Bronchial epithelial cell (primary cell): Measurements from ENCODE around the gene SLAMF8. TPM values are rescaled to one million over a fixed set of nuclear protein-coding genes. Genes with fewer than 3 reads are reported as not detected.
A peak's percentile ranks its signal among the peaks of the same experiment; 100 is the strongest.

ENCODE experiments used
- DNase-seq: peaks from one replicate; pipeline ENCODE4 v3.0.0-alpha.2; 2010; ENCODE audit warnings: low read depth
- FAIRE-seq: peaks from 2 replicates; lab custom pipeline; 2011; peaks lifted over from hg19 to GRCh38; lab: Jason Lieb, UNC
- H3K27me3 ChIP-seq: 2 replicates; pipeline ENCODE4 v1.5.1; 2011; ENCODE audit warnings: low read length; ENCODE audit not compliant: control insufficient read depth, insufficient read depth
- H3K36me3 ChIP-seq: 2 replicates; pipeline ENCODE4 v1.5.1; 2011; ENCODE audit warnings: low read length; ENCODE audit not compliant: control insufficient read depth, insufficient read depth
- H3K4me3 ChIP-seq: 2 replicates; pipeline ENCODE4 v1.5.1; 2011; ENCODE audit warnings: mild to moderate bottlenecking, low read depth, low read length, control low read depth
- CTCF ChIP-seq: IDR thresholded peaks from 2 replicates; pipeline ENCODE4 v1.5.1; 2011; ENCODE audit warnings: mild to moderate bottlenecking, moderate library complexity, low read length, control low read depth, inconsistent platforms; ENCODE audit not compliant: insufficient read depth, severe bottlenecking
- total RNA-seq: library from RNA; depleted of rRNA; stranded (reverse); fragments of >200 nt; gene quantifications from 2 replicates; pipeline ENCODE4 v1.2.1, GENCODE V29; 2014

The SLAMF8 gene
- total RNA-seq, 1 donor from 2014 or later: not detected

GRCh38 chr1:159845751-159846629, 19.3 kb downstream of the SLAMF8 start:
- H3K36me3 ChIP-seq: no peaks in the 10 kb centered on the region
- H3K4me3 ChIP-seq: no peak overlapping the region
- FAIRE-seq: peak; percentile 62
- TF ChIP-seq CTCF: no peak
- DNase-seq: peak; percentile 40
- H3K27me3 ChIP-seq: no peaks in the 10 kb centered on the region

GRCh38 chr1:159847231-159847630, 20.6 kb downstream of the SLAMF8 start:
- H3K36me3 ChIP-seq: no peaks in the 10 kb centered on the region
- FAIRE-seq (no peak), DNase-seq (no peak)
- no peak overlapping the region for H3K4me3 ChIP-seq
- TF ChIP-seq CTCF: no peak
- H3K27me3 ChIP-seq: no peaks in the 10 kb centered on the region

GRCh38 chr1:159848326-159848725, 21.7 kb downstream of the SLAMF8 start:
- H3K36me3 ChIP-seq: no peaks in the 10 kb centered on the region
- FAIRE-seq: no peak
- DNase-seq: no peak

GRCh38 chr1:159849626-159850366, 23.1 kb downstream of the SLAMF8 start:
- Histone ChIP-seq H3K36me3 (no peaks in the 10 kb centered on the region), H3K4me3 (no peak overlapping the region), H3K27me3 (no peaks in the 10 kb centered on the region)
- peak; percentile 89 for DNase-seq
- TF ChIP-seq CTCF: no peak
- peak; percentile 28 for FAIRE-seq

More at GRCh38 chr1:159848326-159848725, 21.7 kb downstream of the SLAMF8 start:
- TF ChIP-seq CTCF: no peak
- Histone ChIP-seq H3K4me3 (no peak overlapping the region), H3K27me3 (no peaks in the 10 kb centered on the region)

GRCh38 chr1:159851407-159851806, 24.7 kb downstream of the SLAMF8 start:
- FAIRE-seq: no peak
- Histone ChIP-seq H3K36me3 (no peaks in the 10 kb centered on the region), H3K4me3 (no peak overlapping the region), H3K27me3 (no peaks in the 10 kb centered on the region)
- TF ChIP-seq CTCF: no peak
- DNase-seq: no peak
